ENCODE measurements around the gene KRTAP10-3. TPM values are rescaled to one million over a fixed set of nuclear protein-coding genes. Genes with fewer than 3 reads are reported as not detected.

KRTAP10-3 gene
- total RNA-seq, 6 donors from 2014 or later, result not detected

DNA sequence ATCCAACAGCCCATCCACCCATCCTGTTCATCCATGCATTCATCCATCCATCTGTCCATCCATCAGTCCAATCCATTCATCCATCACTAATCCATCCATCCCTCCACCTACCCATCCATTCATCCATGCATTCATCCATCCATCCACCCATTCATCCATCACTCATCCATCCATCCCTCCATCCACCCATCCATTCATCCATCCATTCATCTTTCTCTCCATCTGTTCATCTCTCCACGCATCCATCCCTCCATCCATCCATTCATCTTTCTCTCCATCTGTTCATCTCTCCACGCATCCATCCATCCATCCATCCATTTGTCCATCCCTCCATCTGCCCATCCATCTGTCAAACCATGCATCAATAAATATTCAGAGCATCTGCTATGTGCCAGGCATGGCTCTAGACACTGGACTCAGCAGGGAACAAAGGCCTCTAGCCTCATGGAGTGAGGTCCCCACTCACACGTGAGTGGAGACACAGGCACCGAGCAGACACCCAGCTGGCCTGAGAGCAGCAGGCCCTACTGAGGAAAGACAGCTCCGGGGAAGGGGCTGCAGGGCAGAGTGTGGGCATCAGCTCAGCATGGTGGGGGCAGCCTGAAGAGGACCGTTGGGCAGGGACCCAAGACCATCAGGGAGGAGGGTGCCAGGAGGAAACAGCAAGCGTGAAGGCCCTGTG lies 28.2 kb downstream of the KRTAP10-3 start:
- H3K4me3 ChIP-seq, result no peak overlapping the region
- H3K9me3 ChIP-seq, result no peaks in the 10 kb centered on the region
- no peak for TF ChIP-seq POLR2A (IDR thresholded peaks at IDR 0.05)
- TF ChIP-seq POLR2AphosphoS5 (IDR thresholded peaks at IDR 0.05), result no peak
- no peak for TF ChIP-seq EP300 (IDR thresholded peaks at IDR 0.05)
- TF ChIP-seq, protein P1, sequence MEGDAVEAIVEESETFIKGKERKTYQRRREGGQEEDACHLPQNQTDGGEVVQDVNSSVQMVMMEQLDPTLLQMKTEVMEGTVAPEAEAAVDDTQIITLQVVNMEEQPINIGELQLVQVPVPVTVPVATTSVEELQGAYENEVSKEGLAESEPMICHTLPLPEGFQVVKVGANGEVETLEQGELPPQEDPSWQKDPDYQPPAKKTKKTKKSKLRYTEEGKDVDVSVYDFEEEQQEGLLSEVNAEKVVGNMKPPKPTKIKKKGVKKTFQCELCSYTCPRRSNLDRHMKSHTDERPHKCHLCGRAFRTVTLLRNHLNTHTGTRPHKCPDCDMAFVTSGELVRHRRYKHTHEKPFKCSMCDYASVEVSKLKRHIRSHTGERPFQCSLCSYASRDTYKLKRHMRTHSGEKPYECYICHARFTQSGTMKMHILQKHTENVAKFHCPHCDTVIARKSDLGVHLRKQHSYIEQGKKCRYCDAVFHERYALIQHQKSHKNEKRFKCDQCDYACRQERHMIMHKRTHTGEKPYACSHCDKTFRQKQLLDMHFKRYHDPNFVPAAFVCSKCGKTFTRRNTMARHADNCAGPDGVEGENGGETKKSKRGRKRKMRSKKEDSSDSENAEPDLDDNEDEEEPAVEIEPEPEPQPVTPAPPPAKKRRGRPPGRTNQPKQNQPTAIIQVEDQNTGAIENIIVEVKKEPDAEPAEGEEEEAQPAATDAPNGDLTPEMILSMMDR (IDR thresholded peaks at IDR 0.05), result no peak
- no peak overlapping the region for H3K27ac ChIP-seq
- 93 to 97% methylated on average over 7 of the region's 7 CpGs for WGBS, 2 donors
- H3K4me1 ChIP-seq, result no peaks in the 10 kb centered on the region
- H3K27me3 ChIP-seq, result no peaks in the 10 kb centered on the region
- ATAC-seq (ENCODE audit: low FRiP score in 2 of 2) (no peak), DNase-seq (no peak)
- H3K36me3 ChIP-seq, result no peaks in the 10 kb centered on the region

DNA sequence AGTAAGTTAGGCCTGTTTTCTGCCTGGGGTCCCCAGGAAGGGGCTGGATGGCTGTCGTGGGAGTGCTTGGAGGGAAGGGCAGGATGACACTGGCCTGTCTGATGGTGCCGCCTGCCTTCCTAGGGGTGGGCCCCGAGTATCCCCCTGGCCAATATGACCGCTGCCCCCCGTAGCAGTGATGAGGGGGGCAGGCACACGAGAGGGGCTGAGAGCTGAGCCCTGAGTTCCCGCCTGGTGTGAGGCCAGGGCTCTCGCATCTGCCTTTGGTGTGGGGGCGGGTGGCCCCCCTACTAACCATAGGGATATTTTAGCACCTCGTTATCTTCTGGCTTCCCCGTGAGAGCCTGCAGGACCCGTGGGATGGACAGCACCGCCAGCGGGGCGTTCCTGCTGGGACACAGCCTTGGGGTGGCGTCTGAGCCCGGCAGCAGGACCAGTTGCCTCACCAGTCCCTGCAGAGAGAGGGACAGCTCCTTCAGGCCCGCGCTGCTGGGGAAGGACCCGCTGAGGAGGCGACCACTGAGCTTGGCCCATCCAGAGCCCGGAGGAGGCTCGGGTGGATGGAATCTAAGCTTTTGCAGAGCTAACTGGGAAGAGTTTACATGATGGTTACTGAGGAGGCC lies 29.0 kb downstream of the KRTAP10-3 start:
- H3K36me3 ChIP-seq, result no peaks in the 10 kb centered on the region
- 76 to 80% methylated on average over 11 to 22 of the region's 23 CpGs for WGBS, 2 donors

DNA sequence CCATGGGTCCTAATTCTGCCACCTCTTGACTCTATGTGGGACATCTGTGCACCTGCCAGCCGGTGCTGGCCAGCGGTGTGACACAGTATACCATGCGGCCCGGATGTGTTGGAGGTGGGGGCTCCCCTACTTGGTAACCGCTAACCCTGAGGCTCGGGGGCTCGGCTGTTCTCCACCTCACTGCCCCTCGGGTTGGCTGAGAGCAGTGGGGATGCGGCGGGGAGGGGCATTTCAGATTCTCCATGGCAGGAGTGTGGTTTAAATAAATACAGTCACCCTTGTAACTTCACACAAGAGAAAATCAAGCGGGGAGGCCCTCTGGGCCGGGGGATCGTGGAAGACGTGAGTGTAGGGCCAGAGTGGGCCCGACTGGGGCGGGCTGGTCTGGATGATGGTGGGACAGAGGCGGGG lies 29.6 kb downstream of the KRTAP10-3 start:
- no peaks in the 10 kb centered on the region for H3K9me3 ChIP-seq
- DNase-seq (no peak), ATAC-seq (ENCODE audit: low FRiP score in 2 of 2) (no peak)
- H3K4me3 ChIP-seq, result no peak overlapping the region
- no peaks in the 10 kb centered on the region for H3K4me1 ChIP-seq
- H3K27me3 ChIP-seq, result no peaks in the 10 kb centered on the region
- WGBS, 2 donors, result 91 to 92% methylated on average over 17 of the region's 17 CpGs
- H3K36me3 ChIP-seq, result no peaks in the 10 kb centered on the region
- TF ChIP-seq EP300 (IDR thresholded peaks at IDR 0.05), result no peak
- no peak for TF ChIP-seq POLR2AphosphoS5 (IDR thresholded peaks at IDR 0.05)
- TF ChIP-seq POLR2A (IDR thresholded peaks at IDR 0.05), result no peak
- TF ChIP-seq, protein P1 (IDR thresholded peaks at IDR 0.05), result no peak
- no peak overlapping the region for H3K27ac ChIP-seq

More for the DNA sequence above, 29.0 kb downstream of the KRTAP10-3 start:
- DNase-seq (peak in 1 of 2 donors; percentile 11), ATAC-seq (ENCODE audit: low FRiP score in 2 of 2) (no peak)
- Histone ChIP-seq H3K4me1 (no peaks in the 10 kb centered on the region), H3K4me3 (no peak overlapping the region), H3K9me3 (no peaks in the 10 kb centered on the region), H3K27ac (no peak overlapping the region), H3K27me3 (no peaks in the 10 kb centered on the region)
- TF ChIP-seq, protein P1 (IDR thresholded peaks at IDR 0.05), result no peak
- TF ChIP-seq POLR2AphosphoS5 (IDR thresholded peaks at IDR 0.05), result no peak
- TF ChIP-seq EP300 (IDR thresholded peaks at IDR 0.05), result no peak

DNA sequence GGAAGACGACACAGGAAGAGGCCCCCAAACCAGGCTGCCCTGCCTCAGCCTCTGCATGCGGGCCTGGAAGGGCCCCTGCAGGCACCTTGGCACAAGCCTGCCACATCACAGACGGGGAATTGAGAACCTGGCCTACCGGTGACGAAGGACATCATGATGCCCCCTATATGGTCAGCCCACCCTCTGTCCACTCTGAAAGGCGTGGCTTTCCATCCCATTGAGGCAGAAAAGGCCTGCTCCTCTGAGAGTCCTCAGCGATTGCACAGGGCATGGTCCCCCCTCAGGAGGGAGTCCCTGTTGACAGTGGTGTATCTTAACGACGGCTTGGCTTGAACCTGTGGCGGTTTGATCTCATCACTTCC lies 30.0 kb downstream of the KRTAP10-3 start:
- Histone ChIP-seq H3K9me3 (no peaks in the 10 kb centered on the region), H3K36me3 (no peaks in the 10 kb centered on the region), H3K27me3 (no peaks in the 10 kb centered on the region), H3K4me1 (no peaks in the 10 kb centered on the region), H3K4me3 (no peak overlapping the region), H3K27ac (no peak overlapping the region)
- WGBS, 2 donors, result 90 to 93% methylated on average over 7 to 10 of the region's 10 CpGs
- TF ChIP-seq POLR2A (IDR thresholded peaks at IDR 0.05) (no peak), EP300 (IDR thresholded peaks at IDR 0.05) (no peak), POLR2AphosphoS5 (IDR thresholded peaks at IDR 0.05) (no peak)
- no peak for ATAC-seq (ENCODE audit: low FRiP score in 2 of 2)
- DNase-seq, result peak in 1 of 2 donors; percentile 8

DNA sequence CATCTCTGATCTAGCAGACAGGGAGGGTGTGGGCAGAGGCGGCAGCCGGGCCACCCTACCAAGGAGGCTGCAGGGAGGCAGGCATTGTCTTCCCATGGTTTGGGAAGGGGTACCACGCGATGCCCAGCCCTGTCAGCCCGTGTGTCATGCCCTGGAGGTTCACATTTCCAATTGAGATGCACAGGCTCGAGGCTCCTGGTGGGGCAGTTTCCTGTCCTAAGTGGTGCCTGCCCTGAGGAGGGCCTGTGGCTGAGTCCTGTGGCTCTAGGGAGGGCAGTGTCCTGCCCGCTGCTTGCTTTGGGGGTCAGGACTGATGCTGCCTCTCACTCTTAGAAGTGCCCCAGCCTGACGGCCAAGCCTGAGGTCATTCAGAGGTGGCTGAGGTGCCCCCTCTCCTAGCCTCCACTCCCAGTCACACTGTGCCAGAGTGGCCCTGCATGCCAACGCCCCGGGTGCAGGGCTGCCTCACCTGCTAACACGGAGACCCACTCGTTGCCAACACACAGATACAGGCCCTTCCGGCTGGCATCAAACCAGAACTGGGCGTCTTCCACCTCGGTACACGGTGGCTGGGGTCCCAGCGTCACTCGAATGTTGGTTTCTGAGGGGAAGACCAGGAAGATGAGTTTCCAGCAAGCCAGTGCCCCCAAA lies 30.5 kb downstream of the KRTAP10-3 start:
- Histone ChIP-seq H3K36me3 (no peaks in the 10 kb centered on the region), H3K4me3 (no peak overlapping the region), H3K4me1 (no peaks in the 10 kb centered on the region), H3K27me3 (no peaks in the 10 kb centered on the region), H3K27ac (no peak overlapping the region), H3K9me3 (no peaks in the 10 kb centered on the region)
- TF ChIP-seq EP300 (IDR thresholded peaks at IDR 0.05) (no peak), POLR2AphosphoS5 (IDR thresholded peaks at IDR 0.05) (no peak), POLR2A (IDR thresholded peaks at IDR 0.05) (no peak)
- TF ChIP-seq, protein P1 (IDR thresholded peaks at IDR 0.05), result no peak
- WGBS, 2 donors, result 84 to 91% methylated on average over 4 to 17 of the region's 18 CpGs
- no peak for ATAC-seq (ENCODE audit: low FRiP score in 2 of 2)
- peak in 1 of 2 donors; percentile 18 for DNase-seq
